ENCODE results near the gene OR1D2.
"Not testable (repeated sequence)": the region's sequence is repeated elsewhere in the genome, so short reads cannot be mapped to it uniquely, and the experiment has no call there.

Gene OR1D2, protein sequence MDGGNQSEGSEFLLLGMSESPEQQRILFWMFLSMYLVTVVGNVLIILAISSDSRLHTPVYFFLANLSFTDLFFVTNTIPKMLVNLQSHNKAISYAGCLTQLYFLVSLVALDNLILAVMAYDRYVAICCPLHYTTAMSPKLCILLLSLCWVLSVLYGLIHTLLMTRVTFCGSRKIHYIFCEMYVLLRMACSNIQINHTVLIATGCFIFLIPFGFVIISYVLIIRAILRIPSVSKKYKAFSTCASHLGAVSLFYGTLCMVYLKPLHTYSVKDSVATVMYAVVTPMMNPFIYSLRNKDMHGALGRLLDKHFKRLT

DNA sequence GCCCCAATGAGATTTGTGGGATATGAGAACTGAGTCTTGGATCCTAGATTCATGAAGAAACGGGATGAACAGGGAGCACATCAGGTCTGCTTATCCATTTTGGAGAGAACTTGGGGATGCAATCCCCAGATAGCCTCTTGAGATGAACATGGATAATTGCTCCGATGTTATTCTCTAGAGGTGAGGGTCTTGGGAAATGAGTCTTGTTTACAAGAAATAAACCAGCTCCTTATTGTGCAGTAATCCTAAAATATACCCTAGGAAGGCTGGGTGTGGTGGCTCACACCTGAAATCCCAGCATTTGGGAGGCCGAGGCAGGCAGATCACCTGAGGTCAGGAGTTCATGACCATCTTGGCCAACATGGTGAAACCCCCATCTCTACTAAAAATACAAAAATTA is at the start of gene OR1D2:
TSS of gene OR1D2 (minus strand) at position 101 of the 400 bp plus-strand sequence. CDS start 11,426 bp downstream, outside the sequence.
- H3K27me3 ChIP-seq (ENCODE audit: insufficient read depth, low read length) = peaks cover 25% of the 10 kb centered on the region
- H3K4me1 ChIP-seq (ENCODE audit: control insufficient read depth, insufficient read depth, low read length, unreplicated experiment) = no peaks in the 10 kb centered on the region
- H3K4me3 ChIP-seq (ENCODE audit: low read depth, low read length) = no peak within 1 kb of the TSS
- H3K36me3 ChIP-seq (ENCODE audit: insufficient read depth, low read length) = no peaks in the 10 kb centered on the region
- H3K79me2 ChIP-seq (ENCODE audit: control insufficient read depth, insufficient read depth, low read length, unreplicated experiment) = no peaks in the 10 kb centered on the region
- no peak within 1 kb of the TSS for H3K27ac ChIP-seq (ENCODE audit: low read depth, low read length)
- H2AFZ ChIP-seq (ENCODE audit: low read length, unreplicated experiment) = no peak within 1 kb of the TSS

GRCh38 chr17:3137494-3137893 is 33.3 kb upstream of the OR1D2 start:
- H3K4me1 ChIP-seq (ENCODE audit: control insufficient read depth, insufficient read depth, low read length, unreplicated experiment); H3K27ac ChIP-seq (ENCODE audit: low read depth, low read length); H3K36me3 ChIP-seq (ENCODE audit: insufficient read depth, low read length); H3K4me3 ChIP-seq (ENCODE audit: low read depth, low read length); H3K79me2 ChIP-seq (ENCODE audit: control insufficient read depth, insufficient read depth, low read length, unreplicated experiment); H3K27me3 ChIP-seq (ENCODE audit: insufficient read depth, low read length); H2AFZ ChIP-seq (ENCODE audit: low read length, unreplicated experiment): not testable (repeated sequence)

- Histone ChIP-seq H2AFZ (ENCODE audit: low read length, unreplicated experiment) (no peak within 1 kb of the TSS), H3K79me2 (ENCODE audit: control insufficient read depth, insufficient read depth, low read length, unreplicated experiment) (no peaks in the 10 kb centered on the region)
Measured at GRCh38 chr17:3127451-3127850, 23.2 kb upstream of the OR1D2 start, which contains the start of gene OR1G1. TSS of gene OR1G1 (minus strand) at chr17:3127551. CDS start at chr17:3127551, 0 bp downstream.

GRCh38 chr17:3073850-3074249 is 30.4 kb downstream of the OR1D2 start:
- not testable (repeated sequence) for H3K36me3 ChIP-seq (ENCODE audit: insufficient read depth, low read length); H2AFZ ChIP-seq (ENCODE audit: low read length, unreplicated experiment); H3K27ac ChIP-seq (ENCODE audit: low read depth, low read length); H3K4me1 ChIP-seq (ENCODE audit: control insufficient read depth, insufficient read depth, low read length, unreplicated experiment); H3K27me3 ChIP-seq (ENCODE audit: insufficient read depth, low read length); H3K4me3 ChIP-seq (ENCODE audit: low read depth, low read length); H3K79me2 ChIP-seq (ENCODE audit: control insufficient read depth, insufficient read depth, low read length, unreplicated experiment)

More at GRCh38 chr17:3127451-3127850, 23.2 kb upstream of the OR1D2 start, which contains the start of gene OR1G1:
- H3K27ac ChIP-seq (ENCODE audit: low read depth, low read length) = no peak within 1 kb of the TSS
- no peak within 1 kb of the TSS for H3K4me3 ChIP-seq (ENCODE audit: low read depth, low read length)
- no peaks in the 10 kb centered on the region for H3K4me1 ChIP-seq (ENCODE audit: control insufficient read depth, insufficient read depth, low read length, unreplicated experiment)
- H3K36me3 ChIP-seq (ENCODE audit: insufficient read depth, low read length) = no peaks in the 10 kb centered on the region
- peaks cover 43% of the 10 kb centered on the region for H3K27me3 ChIP-seq (ENCODE audit: insufficient read depth, low read length)

DNA sequence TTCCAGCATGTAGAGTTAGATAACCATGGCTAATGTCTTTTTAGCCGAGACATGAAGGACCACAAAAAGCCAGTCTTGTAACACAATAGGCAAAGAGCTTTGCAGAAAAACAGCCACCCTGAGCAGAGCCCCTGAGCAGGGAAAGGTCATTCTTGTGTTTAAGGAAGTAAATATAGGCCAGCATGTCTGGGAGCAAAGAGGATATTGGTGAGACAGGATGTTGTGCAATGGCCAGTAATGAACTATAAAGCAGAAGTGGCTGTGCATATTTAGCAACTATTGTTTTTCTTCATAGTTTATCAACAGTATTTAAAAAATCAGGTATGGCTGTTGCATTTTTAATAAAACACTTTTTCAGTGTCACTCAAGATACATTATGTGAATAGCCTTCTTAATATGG is 39.0 kb downstream of the OR1D2 start:
- not testable (repeated sequence) for H3K36me3 ChIP-seq (ENCODE audit: insufficient read depth, low read length); H3K27me3 ChIP-seq (ENCODE audit: insufficient read depth, low read length); H3K79me2 ChIP-seq (ENCODE audit: control insufficient read depth, insufficient read depth, low read length, unreplicated experiment); H2AFZ ChIP-seq (ENCODE audit: low read length, unreplicated experiment); H3K4me3 ChIP-seq (ENCODE audit: low read depth, low read length); H3K27ac ChIP-seq (ENCODE audit: low read depth, low read length); H3K4me1 ChIP-seq (ENCODE audit: control insufficient read depth, insufficient read depth, low read length, unreplicated experiment)

GRCh38 chr17:3063507-3063906 is 40.7 kb downstream of the OR1D2 start, which contains the start of gene OR1D5:
TSS of gene OR1D5 (minus strand) at chr17:3063607. CDS start at chr17:3063607, 0 bp downstream.
- H3K27ac ChIP-seq (ENCODE audit: low read depth, low read length); H3K36me3 ChIP-seq (ENCODE audit: insufficient read depth, low read length); H3K4me3 ChIP-seq (ENCODE audit: low read depth, low read length); H3K4me1 ChIP-seq (ENCODE audit: control insufficient read depth, insufficient read depth, low read length, unreplicated experiment); H2AFZ ChIP-seq (ENCODE audit: low read length, unreplicated experiment); H3K27me3 ChIP-seq (ENCODE audit: insufficient read depth, low read length); H3K79me2 ChIP-seq (ENCODE audit: control insufficient read depth, insufficient read depth, low read length, unreplicated experiment): not testable (repeated sequence)

GRCh38 chr17:3062824-3063377 is 41.3 kb downstream of the OR1D2 start:
- H3K4me1 ChIP-seq (ENCODE audit: control insufficient read depth, insufficient read depth, low read length, unreplicated experiment); H3K36me3 ChIP-seq (ENCODE audit: insufficient read depth, low read length); H2AFZ ChIP-seq (ENCODE audit: low read length, unreplicated experiment); H3K27me3 ChIP-seq (ENCODE audit: insufficient read depth, low read length); H3K79me2 ChIP-seq (ENCODE audit: control insufficient read depth, insufficient read depth, low read length, unreplicated experiment); H3K4me3 ChIP-seq (ENCODE audit: low read depth, low read length); H3K27ac ChIP-seq (ENCODE audit: low read depth, low read length): not testable (repeated sequence)

- not testable (repeated sequence) for H3K36me3 ChIP-seq (ENCODE audit: insufficient read depth, low read length); H3K4me1 ChIP-seq (ENCODE audit: control insufficient read depth, insufficient read depth, low read length, unreplicated experiment); H2AFZ ChIP-seq (ENCODE audit: low read length, unreplicated experiment); H3K27ac ChIP-seq (ENCODE audit: low read depth, low read length); H3K79me2 ChIP-seq (ENCODE audit: control insufficient read depth, insufficient read depth, low read length, unreplicated experiment); H3K4me3 ChIP-seq (ENCODE audit: low read depth, low read length); H3K27me3 ChIP-seq (ENCODE audit: insufficient read depth, low read length)
Measured at GRCh38 chr17:3054868-3055267, 49.4 kb downstream of the OR1D2 start.

DNA sequence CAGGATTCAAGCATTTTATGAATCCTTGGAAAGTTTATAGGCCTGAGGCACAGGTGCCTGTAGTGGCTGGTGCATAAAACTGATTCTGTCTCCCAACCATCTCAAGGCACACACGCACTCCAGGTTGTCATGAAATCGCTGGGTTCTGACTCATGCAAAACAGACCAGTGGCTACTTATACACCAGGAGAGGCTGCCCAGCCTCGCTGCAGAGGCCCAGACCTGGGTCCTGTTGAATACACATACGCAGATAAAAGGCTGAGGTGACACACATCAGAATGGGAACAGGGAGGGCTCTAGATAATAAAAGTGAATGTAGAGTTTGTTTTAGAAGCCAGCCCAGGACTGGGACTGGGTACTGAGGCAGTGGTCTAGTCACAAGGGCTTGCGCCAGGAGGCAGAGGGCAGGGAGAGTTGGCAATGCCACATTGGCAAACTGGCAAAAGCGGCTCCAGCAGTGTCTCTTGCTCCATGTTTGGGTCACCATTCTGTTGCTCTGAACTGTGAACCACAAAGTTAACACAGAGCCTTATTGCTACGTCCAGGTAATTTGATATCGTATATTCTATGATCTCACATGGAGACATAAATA is 54.4 kb downstream of the OR1D2 start:
- H3K27me3 ChIP-seq (ENCODE audit: insufficient read depth, low read length) = no peaks in the 10 kb centered on the region
- no peaks in the 10 kb centered on the region for H3K36me3 ChIP-seq (ENCODE audit: insufficient read depth, low read length)
- no peak overlapping the region for H2AFZ ChIP-seq (ENCODE audit: low read length, unreplicated experiment)
- no peaks in the 10 kb centered on the region for H3K4me1 ChIP-seq (ENCODE audit: control insufficient read depth, insufficient read depth, low read length, unreplicated experiment)
- no peak overlapping the region for H3K27ac ChIP-seq (ENCODE audit: low read depth, low read length)
- H3K79me2 ChIP-seq (ENCODE audit: control insufficient read depth, insufficient read depth, low read length, unreplicated experiment) = no peaks in the 10 kb centered on the region
- H3K4me3 ChIP-seq (ENCODE audit: low read depth, low read length) = peak overlapping the region; percentile 88

DNA sequence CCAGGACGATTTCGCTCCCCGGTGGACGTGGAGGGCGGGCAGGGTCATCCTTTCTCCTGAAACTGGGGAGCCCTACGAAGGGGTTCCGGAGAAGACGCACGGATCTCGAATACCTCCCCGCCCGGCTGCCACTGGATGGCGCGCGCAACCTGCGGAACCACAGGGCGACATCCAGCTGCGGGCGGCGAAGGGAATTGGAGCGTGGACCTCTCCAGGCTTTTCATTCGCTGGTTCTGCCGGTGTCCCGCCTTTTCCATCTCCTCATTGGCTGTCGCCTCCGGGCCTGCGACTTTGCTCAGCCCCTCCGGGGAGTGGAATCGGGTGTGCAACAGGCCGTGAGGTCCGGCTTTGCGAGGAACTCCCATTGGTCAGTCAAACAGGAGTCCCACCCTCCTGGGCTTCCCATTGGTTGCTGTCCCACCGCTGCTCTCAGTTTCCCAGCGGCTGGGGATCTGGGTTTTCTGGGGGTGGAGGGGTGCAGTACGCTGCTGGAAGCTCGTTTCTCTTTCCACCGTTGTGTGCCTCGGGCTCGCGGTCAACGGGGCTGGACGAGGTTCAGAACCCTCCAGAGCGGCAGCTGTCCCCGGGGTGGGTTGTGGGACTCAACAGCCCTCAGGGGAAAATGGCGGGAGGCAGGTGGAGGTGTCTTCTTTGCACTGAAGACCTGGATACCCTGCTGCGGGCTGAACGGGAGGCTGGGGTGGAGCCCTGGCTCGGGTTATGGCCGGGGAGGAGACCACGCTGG is 55.3 kb downstream of the OR1D2 start:
- H3K27ac ChIP-seq (ENCODE audit: low read depth, low read length) = no peak overlapping the region
- H3K4me3 ChIP-seq (ENCODE audit: low read depth, low read length) = peak overlapping the region; percentile 88
- H3K36me3 ChIP-seq (ENCODE audit: insufficient read depth, low read length) = no peaks in the 10 kb centered on the region
- no peaks in the 10 kb centered on the region for H3K79me2 ChIP-seq (ENCODE audit: control insufficient read depth, insufficient read depth, low read length, unreplicated experiment)
- H3K4me1 ChIP-seq (ENCODE audit: control insufficient read depth, insufficient read depth, low read length, unreplicated experiment) = no peaks in the 10 kb centered on the region
- H3K27me3 ChIP-seq (ENCODE audit: insufficient read depth, low read length) = no peaks in the 10 kb centered on the region
- peak overlapping the region; percentile 94 for H2AFZ ChIP-seq (ENCODE audit: low read length, unreplicated experiment)
